Loucy (cell line): ENCODE results near the gene PTPRO.

Experiments used
- EZH2phosphoT487 ChIP-seq: fragments of 200-600 bp; IDR thresholded peaks from 2 replicates; pipeline ENCODE4 v1.6.1; 2018; ENCODE audit warnings: antibody characterized with exemption, mild to moderate bottlenecking, moderate library complexity, borderline replicate concordance
- TF ChIP-seq, protein P1 (sequence below): fragments of 200-600 bp; sonication (generic); conservative IDR thresholded peaks from 2 replicates; pipeline ENCODE4 v1.5.1; 2014; ENCODE audit warnings: mild to moderate bottlenecking, antibody characterized with exemption, low read length

DNA sequence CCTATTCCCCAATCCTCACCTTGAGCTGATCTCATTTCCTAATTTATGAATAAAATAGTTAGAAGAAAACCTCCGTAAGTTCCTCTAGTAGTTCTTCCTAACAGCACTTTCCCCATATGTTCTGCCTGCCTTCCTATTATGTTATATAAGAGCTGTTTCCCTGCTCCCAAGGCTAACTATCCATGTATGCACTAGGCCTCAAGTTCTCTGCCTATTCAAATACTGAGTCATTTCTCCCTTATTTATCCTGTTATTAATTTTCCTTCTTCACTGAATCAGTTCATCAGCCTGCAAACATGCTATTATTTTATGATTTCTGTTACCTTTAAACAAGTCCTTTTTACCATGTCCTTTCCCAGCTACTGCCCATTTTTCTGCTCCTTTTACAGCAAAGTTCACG, 302.8 kb downstream of the PTPRO start:
- no peak for TF ChIP-seq EZH2phosphoT487
- TF ChIP-seq, protein P1, sequence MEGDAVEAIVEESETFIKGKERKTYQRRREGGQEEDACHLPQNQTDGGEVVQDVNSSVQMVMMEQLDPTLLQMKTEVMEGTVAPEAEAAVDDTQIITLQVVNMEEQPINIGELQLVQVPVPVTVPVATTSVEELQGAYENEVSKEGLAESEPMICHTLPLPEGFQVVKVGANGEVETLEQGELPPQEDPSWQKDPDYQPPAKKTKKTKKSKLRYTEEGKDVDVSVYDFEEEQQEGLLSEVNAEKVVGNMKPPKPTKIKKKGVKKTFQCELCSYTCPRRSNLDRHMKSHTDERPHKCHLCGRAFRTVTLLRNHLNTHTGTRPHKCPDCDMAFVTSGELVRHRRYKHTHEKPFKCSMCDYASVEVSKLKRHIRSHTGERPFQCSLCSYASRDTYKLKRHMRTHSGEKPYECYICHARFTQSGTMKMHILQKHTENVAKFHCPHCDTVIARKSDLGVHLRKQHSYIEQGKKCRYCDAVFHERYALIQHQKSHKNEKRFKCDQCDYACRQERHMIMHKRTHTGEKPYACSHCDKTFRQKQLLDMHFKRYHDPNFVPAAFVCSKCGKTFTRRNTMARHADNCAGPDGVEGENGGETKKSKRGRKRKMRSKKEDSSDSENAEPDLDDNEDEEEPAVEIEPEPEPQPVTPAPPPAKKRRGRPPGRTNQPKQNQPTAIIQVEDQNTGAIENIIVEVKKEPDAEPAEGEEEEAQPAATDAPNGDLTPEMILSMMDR = no peak
